Measurements from ENCODE around the gene ZNF335.
"Not testable (repeated sequence)": the region's sequence is repeated elsewhere in the genome, so short reads cannot be mapped to it uniquely, and the experiment has no call there.

Gene ZNF335

GRCh38 chr20:45959956-45960630 lies 11.9 kb downstream of the ZNF335 start:
- Histone ChIP-seq H3K4me1 (ENCODE audit: control insufficient read depth, insufficient read depth, low read length, poor library complexity, severe bottlenecking) (no peaks in the 10 kb centered on the region), H3K9me3 (ENCODE audit: control insufficient read depth, low read length) (no peaks in the 10 kb centered on the region), H3K4me3 (ENCODE audit: extremely low read depth, insufficient read depth, low read length, poor library complexity, severe bottlenecking) (no peak overlapping the region), H3K36me3 (ENCODE audit: control insufficient read depth, insufficient read depth, low read length) (peaks cover 90% of the 10 kb centered on the region), H3K27ac (ENCODE audit: low read depth, low read length, severe bottlenecking) (no peak overlapping the region)
- 97% methylated on average over 9 to 12 of the region's 14 CpGs for WGBS, 2 experiments (ENCODE audit: insufficient coverage in 2 of 2)

- 88 to 91% methylated on average over 16 of the region's 16 CpGs for WGBS, 2 experiments (ENCODE audit: insufficient coverage in 2 of 2)
- Histone ChIP-seq H3K36me3 (ENCODE audit: control insufficient read depth, insufficient read depth, low read length) (peaks cover 84% of the 10 kb centered on the region), H3K9me3 (ENCODE audit: control insufficient read depth, low read length) (no peaks in the 10 kb centered on the region), H3K27ac (ENCODE audit: low read depth, low read length, severe bottlenecking) (no peak overlapping the region), H3K4me3 (ENCODE audit: extremely low read depth, insufficient read depth, low read length, poor library complexity, severe bottlenecking) (no peak overlapping the region), H3K4me1 (ENCODE audit: control insufficient read depth, insufficient read depth, low read length, poor library complexity, severe bottlenecking) (no peaks in the 10 kb centered on the region)
These were observed 12.9 kb downstream of the ZNF335 start for GRCh38 chr20:45959126-45959525.

GRCh38 chr20:45958593-45958992 lies 13.4 kb downstream of the ZNF335 start:
- peaks cover 85% of the 10 kb centered on the region for H3K36me3 ChIP-seq (ENCODE audit: control insufficient read depth, insufficient read depth, low read length)
- no peaks in the 10 kb centered on the region for H3K9me3 ChIP-seq (ENCODE audit: control insufficient read depth, low read length)
- H3K4me3 ChIP-seq (ENCODE audit: extremely low read depth, insufficient read depth, low read length, poor library complexity, severe bottlenecking) = no peak overlapping the region
- no peaks in the 10 kb centered on the region for H3K4me1 ChIP-seq (ENCODE audit: control insufficient read depth, insufficient read depth, low read length, poor library complexity, severe bottlenecking)
- WGBS, 2 experiments (ENCODE audit: insufficient coverage in 2 of 2) = no CpG with 5 or more reads among the region's 4 CpGs
- no peak overlapping the region for H3K27ac ChIP-seq (ENCODE audit: low read depth, low read length, severe bottlenecking)

- 94 to 97% methylated on average over 17 to 18 of the region's 19 CpGs for WGBS, 2 experiments (ENCODE audit: insufficient coverage in 2 of 2)
- H3K4me3 ChIP-seq (ENCODE audit: extremely low read depth, insufficient read depth, low read length, poor library complexity, severe bottlenecking) = no peak overlapping the region
- H3K36me3 ChIP-seq (ENCODE audit: control insufficient read depth, insufficient read depth, low read length) = peaks cover 87% of the 10 kb centered on the region
- no peak overlapping the region for H3K27ac ChIP-seq (ENCODE audit: low read depth, low read length, severe bottlenecking)
- no peaks in the 10 kb centered on the region for H3K9me3 ChIP-seq (ENCODE audit: control insufficient read depth, low read length)
- no peaks in the 10 kb centered on the region for H3K4me1 ChIP-seq (ENCODE audit: control insufficient read depth, insufficient read depth, low read length, poor library complexity, severe bottlenecking)
These were observed 14.7 kb downstream of the ZNF335 start for GRCh38 chr20:45957021-45957941.

- H3K4me1 ChIP-seq (ENCODE audit: control insufficient read depth, insufficient read depth, low read length, poor library complexity, severe bottlenecking); H3K9me3 ChIP-seq (ENCODE audit: control insufficient read depth, low read length); H3K4me3 ChIP-seq (ENCODE audit: extremely low read depth, insufficient read depth, low read length, poor library complexity, severe bottlenecking); H3K27ac ChIP-seq (ENCODE audit: low read depth, low read length, severe bottlenecking): not testable (repeated sequence)
- peaks cover 87% of the 10 kb centered on the region for H3K36me3 ChIP-seq (ENCODE audit: control insufficient read depth, insufficient read depth, low read length)
- WGBS, 2 experiments (ENCODE audit: insufficient coverage in 2 of 2) = 95 to 96% methylated on average over 6 to 7 of the region's 10 CpGs
These were observed 15.7 kb downstream of the ZNF335 start for GRCh38 chr20:45956326-45956725.

GRCh38 chr20:45953672-45954071 lies 18.3 kb downstream of the ZNF335 start:
- Histone ChIP-seq H3K36me3 (ENCODE audit: control insufficient read depth, insufficient read depth, low read length) (peaks cover 84% of the 10 kb centered on the region), H3K27ac (ENCODE audit: low read depth, low read length, severe bottlenecking) (no peak overlapping the region), H3K9me3 (ENCODE audit: control insufficient read depth, low read length) (no peaks in the 10 kb centered on the region), H3K4me1 (ENCODE audit: control insufficient read depth, insufficient read depth, low read length, poor library complexity, severe bottlenecking) (no peaks in the 10 kb centered on the region), H3K4me3 (ENCODE audit: extremely low read depth, insufficient read depth, low read length, poor library complexity, severe bottlenecking) (no peak overlapping the region)
- WGBS, 2 experiments (ENCODE audit: insufficient coverage in 2 of 2) = 83 to 96% methylated on average over 8 of the region's 9 CpGs

GRCh38 chr20:45952861-45953260 lies 19.1 kb downstream of the ZNF335 start:
- no peaks in the 10 kb centered on the region for H3K9me3 ChIP-seq (ENCODE audit: control insufficient read depth, low read length)
- H3K27ac ChIP-seq (ENCODE audit: low read depth, low read length, severe bottlenecking) = no peak overlapping the region
- H3K4me3 ChIP-seq (ENCODE audit: extremely low read depth, insufficient read depth, low read length, poor library complexity, severe bottlenecking) = no peak overlapping the region
- no peaks in the 10 kb centered on the region for H3K4me1 ChIP-seq (ENCODE audit: control insufficient read depth, insufficient read depth, low read length, poor library complexity, severe bottlenecking)
- peaks cover 84% of the 10 kb centered on the region for H3K36me3 ChIP-seq (ENCODE audit: control insufficient read depth, insufficient read depth, low read length)
- 93 to 95% methylated on average over 5 of the region's 5 CpGs for WGBS, 2 experiments (ENCODE audit: insufficient coverage in 2 of 2)

- WGBS, 2 experiments (ENCODE audit: insufficient coverage in 2 of 2) = 95% methylated on average over 13 to 18 of the region's 19 CpGs
These were observed 19.8 kb downstream of the ZNF335 start for GRCh38 chr20:45951925-45952834.

GRCh38 chr20:45950330-45950646 lies 21.7 kb downstream of the ZNF335 start:
- H3K36me3 ChIP-seq (ENCODE audit: control insufficient read depth, insufficient read depth, low read length) = peaks cover 87% of the 10 kb centered on the region
- no peaks in the 10 kb centered on the region for H3K9me3 ChIP-seq (ENCODE audit: control insufficient read depth, low read length)
- H3K4me3 ChIP-seq (ENCODE audit: extremely low read depth, insufficient read depth, low read length, poor library complexity, severe bottlenecking) = no peak overlapping the region
- WGBS, 2 experiments (ENCODE audit: insufficient coverage in 2 of 2) = 96 to 100% methylated on average over 8 to 9 of the region's 9 CpGs
- no peaks in the 10 kb centered on the region for H3K4me1 ChIP-seq (ENCODE audit: control insufficient read depth, insufficient read depth, low read length, poor library complexity, severe bottlenecking)
- no peak overlapping the region for H3K27ac ChIP-seq (ENCODE audit: low read depth, low read length, severe bottlenecking)

More at GRCh38 chr20:45951925-45952834, 19.8 kb downstream of the ZNF335 start:
- Histone ChIP-seq H3K9me3 (ENCODE audit: control insufficient read depth, low read length) (no peaks in the 10 kb centered on the region), H3K36me3 (ENCODE audit: control insufficient read depth, insufficient read depth, low read length) (peaks cover 84% of the 10 kb centered on the region), H3K4me1 (ENCODE audit: control insufficient read depth, insufficient read depth, low read length, poor library complexity, severe bottlenecking) (no peaks in the 10 kb centered on the region), H3K27ac (ENCODE audit: low read depth, low read length, severe bottlenecking) (no peak overlapping the region), H3K4me3 (ENCODE audit: extremely low read depth, insufficient read depth, low read length, poor library complexity, severe bottlenecking) (no peak overlapping the region)

GRCh38 chr20:45949542-45950329 lies 22.3 kb downstream of the ZNF335 start:
- Histone ChIP-seq H3K36me3 (ENCODE audit: control insufficient read depth, insufficient read depth, low read length) (peaks cover 93% of the 10 kb centered on the region), H3K9me3 (ENCODE audit: control insufficient read depth, low read length) (no peaks in the 10 kb centered on the region), H3K27ac (ENCODE audit: low read depth, low read length, severe bottlenecking) (no peak overlapping the region), H3K4me3 (ENCODE audit: extremely low read depth, insufficient read depth, low read length, poor library complexity, severe bottlenecking) (no peak overlapping the region), H3K4me1 (ENCODE audit: control insufficient read depth, insufficient read depth, low read length, poor library complexity, severe bottlenecking) (no peaks in the 10 kb centered on the region)
- 89 to 95% methylated on average over 11 of the region's 13 CpGs for WGBS, 2 experiments (ENCODE audit: insufficient coverage in 2 of 2)
